ENCODE results near the gene MTHFD1. TPM values are rescaled to one million over a fixed set of nuclear protein-coding genes. Genes with fewer than 3 reads are reported as not detected.

Gene MTHFD1
- polyA plus RNA-seq, 3 donors = 11.8 to 21.3 (median 14.3) TPM

DNA sequence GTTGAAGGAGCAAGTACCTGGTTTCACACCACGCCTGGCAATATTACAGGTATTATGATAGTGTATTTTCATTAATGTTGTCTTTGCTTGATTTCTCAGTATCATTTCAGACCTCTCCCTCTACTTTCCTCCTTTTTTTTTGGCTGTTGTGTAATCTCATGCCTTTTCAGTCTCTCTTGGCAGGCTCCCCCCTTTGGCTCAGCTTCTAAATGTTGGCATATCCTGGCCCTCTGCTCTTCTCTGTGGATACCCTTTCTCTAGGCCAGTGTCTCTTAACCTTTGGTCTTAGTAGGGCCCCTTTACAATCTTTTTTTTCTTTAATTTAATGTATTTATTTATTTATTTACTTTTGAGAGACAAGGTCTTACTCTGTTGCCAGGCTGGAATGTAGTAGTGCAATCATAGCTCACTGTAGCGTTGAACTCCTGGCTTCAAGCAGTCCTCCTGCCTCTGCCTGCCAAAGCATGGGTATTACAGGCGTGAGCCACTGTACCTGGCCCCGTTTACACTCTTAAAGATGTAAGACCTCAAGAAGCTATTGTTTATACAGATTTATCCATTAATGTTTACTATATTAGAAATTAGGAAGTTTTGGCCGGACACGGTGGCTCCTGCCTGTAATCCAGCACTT, 12.8 kb downstream of the MTHFD1 start:
- H3K4me3 ChIP-seq (replicated peaks in 1 of 3; ENCODE audit: low read depth in 2 of 3, low read length in 3 of 3) = no peak overlapping the region
- H3K27ac ChIP-seq (ENCODE audit: low read depth in 1 of 2, low read length in 2 of 2) = no peak overlapping the region
- intact Hi-C loops (cut with micrococcal nuclease) = no loop called here
- H4K20me1 ChIP-seq (ENCODE audit: insufficient read depth, low read length) = no peaks in the 10 kb centered on the region
- no peak overlapping the region for H2AFZ ChIP-seq (ENCODE audit: insufficient read depth, low read depth, low read length, poor library complexity, severe bottlenecking)
- no peak overlapping the region for H3K9ac ChIP-seq (ENCODE audit: insufficient read depth, low read length, poor library complexity, severe bottlenecking)
- no peaks in the 10 kb centered on the region for H3K4me1 ChIP-seq (ENCODE audit: control insufficient read depth in 1 of 2, insufficient read depth in 2 of 2, low read length in 2 of 2)
- H3K9me3 Mint-ChIP-seq = no peaks in the 10 kb centered on the region
- TF ChIP-seq, protein P1, sequence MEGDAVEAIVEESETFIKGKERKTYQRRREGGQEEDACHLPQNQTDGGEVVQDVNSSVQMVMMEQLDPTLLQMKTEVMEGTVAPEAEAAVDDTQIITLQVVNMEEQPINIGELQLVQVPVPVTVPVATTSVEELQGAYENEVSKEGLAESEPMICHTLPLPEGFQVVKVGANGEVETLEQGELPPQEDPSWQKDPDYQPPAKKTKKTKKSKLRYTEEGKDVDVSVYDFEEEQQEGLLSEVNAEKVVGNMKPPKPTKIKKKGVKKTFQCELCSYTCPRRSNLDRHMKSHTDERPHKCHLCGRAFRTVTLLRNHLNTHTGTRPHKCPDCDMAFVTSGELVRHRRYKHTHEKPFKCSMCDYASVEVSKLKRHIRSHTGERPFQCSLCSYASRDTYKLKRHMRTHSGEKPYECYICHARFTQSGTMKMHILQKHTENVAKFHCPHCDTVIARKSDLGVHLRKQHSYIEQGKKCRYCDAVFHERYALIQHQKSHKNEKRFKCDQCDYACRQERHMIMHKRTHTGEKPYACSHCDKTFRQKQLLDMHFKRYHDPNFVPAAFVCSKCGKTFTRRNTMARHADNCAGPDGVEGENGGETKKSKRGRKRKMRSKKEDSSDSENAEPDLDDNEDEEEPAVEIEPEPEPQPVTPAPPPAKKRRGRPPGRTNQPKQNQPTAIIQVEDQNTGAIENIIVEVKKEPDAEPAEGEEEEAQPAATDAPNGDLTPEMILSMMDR (IDR thresholded peaks at IDR 0.05) = no peak
- H3K4me3 Mint-ChIP-seq = no peak overlapping the region
- no peaks in the 10 kb centered on the region for H3K27me3 Mint-ChIP-seq (ENCODE audit: low read depth in 3 of 3)
- H3K36me3 ChIP-seq (replicated peaks in 1 of 2; ENCODE audit: control insufficient read depth in 1 of 2, insufficient read depth in 2 of 2, low read length in 2 of 2) = peaks cover 5 to 34% of the 10 kb centered on the region in 2 donors
- no peaks in the 10 kb centered on the region for H3K9me3 ChIP-seq (replicated peaks in 1 of 2; ENCODE audit: control insufficient read depth in 1 of 2, insufficient read depth in 1 of 2, low read length in 2 of 2)
- H3K36me3 Mint-ChIP-seq = peaks cover 23 to 28% of the 10 kb centered on the region in 2 donors
- H3K4me2 ChIP-seq (replicated peaks; ENCODE audit: extremely low read depth, low read length, poor library complexity, severe bottlenecking) = no peak overlapping the region
- H3K4me1 Mint-ChIP-seq = no peaks in the 10 kb centered on the region
- H3K79me2 ChIP-seq (ENCODE audit: insufficient read depth, low read length) = peaks cover 25% of the 10 kb centered on the region
- DNase-seq = no peak
- H3K27me3 ChIP-seq (ENCODE audit: control insufficient read depth in 2 of 2, insufficient read depth in 2 of 2, low read length in 2 of 2) = no peaks in the 10 kb centered on the region
- WGBS (ENCODE audit: insufficient coverage) = 100% methylated on average over 1 of the region's 6 CpGs
- peak overlapping the region in 2 of 7 donors; percentile 19 to 55 for H3K27ac Mint-ChIP-seq

DNA sequence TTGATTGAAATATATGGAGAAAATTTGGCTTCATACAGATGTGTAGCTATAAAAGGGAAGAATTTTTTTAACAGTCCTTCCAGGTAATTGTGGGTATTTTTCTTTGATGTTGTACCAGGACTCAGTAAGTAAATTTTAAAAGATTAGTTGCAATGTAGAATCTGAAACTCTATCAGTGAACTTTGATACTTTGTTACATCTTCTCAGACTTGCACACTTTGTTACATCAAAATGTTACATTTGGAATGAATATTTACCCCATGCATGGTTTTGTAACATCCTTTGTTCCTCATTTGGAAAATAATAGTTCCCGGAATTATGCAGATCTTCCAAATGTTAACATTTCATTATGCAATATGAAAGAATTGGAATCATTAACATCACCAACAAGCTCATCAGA, 13.8 kb downstream of the MTHFD1 start:
- Histone ChIP-seq H3K27me3 (ENCODE audit: control insufficient read depth in 2 of 2, insufficient read depth in 2 of 2, low read length in 2 of 2) (no peaks in the 10 kb centered on the region), H3K4me3 (replicated peaks in 1 of 3; ENCODE audit: low read depth in 2 of 3, low read length in 3 of 3) (no peak overlapping the region), H3K79me2 (ENCODE audit: insufficient read depth, low read length) (peaks cover 22% of the 10 kb centered on the region), H3K9me3 (replicated peaks in 1 of 2; ENCODE audit: control insufficient read depth in 1 of 2, insufficient read depth in 1 of 2, low read length in 2 of 2) (no peaks in the 10 kb centered on the region), H3K9ac (ENCODE audit: insufficient read depth, low read length, poor library complexity, severe bottlenecking) (no peak overlapping the region), H3K4me1 (ENCODE audit: control insufficient read depth in 1 of 2, insufficient read depth in 2 of 2, low read length in 2 of 2) (no peaks in the 10 kb centered on the region), H4K20me1 (ENCODE audit: insufficient read depth, low read length) (no peaks in the 10 kb centered on the region), H3K27ac (ENCODE audit: low read depth in 1 of 2, low read length in 2 of 2) (no peak overlapping the region), H3K4me2 (replicated peaks; ENCODE audit: extremely low read depth, low read length, poor library complexity, severe bottlenecking) (no peak overlapping the region), H2AFZ (ENCODE audit: insufficient read depth, low read depth, low read length, poor library complexity, severe bottlenecking) (no peak overlapping the region), H3K36me3 (replicated peaks in 1 of 2; ENCODE audit: control insufficient read depth in 1 of 2, insufficient read depth in 2 of 2, low read length in 2 of 2) (peaks cover 5 to 40% of the 10 kb centered on the region in 2 donors)
- DNase-seq = no peak
- TF ChIP-seq, protein P1 (IDR thresholded peaks at IDR 0.05) = no peak
- no CpG with 5 or more reads among the region's 1 CpG for WGBS (ENCODE audit: insufficient coverage)
- Mint-ChIP-seq H3K27ac (no peak overlapping the region), H3K36me3 (peaks cover 26 to 36% of the 10 kb centered on the region in 2 donors), H3K27me3 (ENCODE audit: low read depth in 3 of 3) (no peaks in the 10 kb centered on the region), H3K4me3 (no peak overlapping the region), H3K9me3 (no peaks in the 10 kb centered on the region), H3K4me1 (no peaks in the 10 kb centered on the region)
- intact Hi-C loops (cut with micrococcal nuclease) = no loop called here

All from CD14-positive monocyte (primary cell).